ENCODE measurements around the gene CADPS.

CADPS gene

DNA sequence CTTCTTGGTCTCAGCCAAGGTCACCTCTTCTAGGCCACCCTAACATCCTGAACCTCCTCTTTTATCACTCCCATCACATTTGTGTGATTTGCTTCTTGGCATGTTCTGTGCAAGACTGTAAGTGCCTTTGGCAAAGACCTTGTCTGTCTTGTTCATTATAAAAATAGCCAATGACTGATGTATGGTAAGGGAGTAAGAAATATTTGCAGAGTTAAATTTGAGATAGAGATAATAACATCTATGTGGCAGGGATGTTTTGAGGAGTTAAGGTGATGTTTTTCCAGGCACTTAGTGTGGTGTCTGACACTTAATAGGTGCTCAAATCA, 202.3 kb downstream of the CADPS start:
- TF ChIP-seq EZH2 (IDR thresholded peaks at IDR 0.05; ENCODE audit: borderline replicate concordance, low read length): no peak
- TF ChIP-seq, protein P1, sequence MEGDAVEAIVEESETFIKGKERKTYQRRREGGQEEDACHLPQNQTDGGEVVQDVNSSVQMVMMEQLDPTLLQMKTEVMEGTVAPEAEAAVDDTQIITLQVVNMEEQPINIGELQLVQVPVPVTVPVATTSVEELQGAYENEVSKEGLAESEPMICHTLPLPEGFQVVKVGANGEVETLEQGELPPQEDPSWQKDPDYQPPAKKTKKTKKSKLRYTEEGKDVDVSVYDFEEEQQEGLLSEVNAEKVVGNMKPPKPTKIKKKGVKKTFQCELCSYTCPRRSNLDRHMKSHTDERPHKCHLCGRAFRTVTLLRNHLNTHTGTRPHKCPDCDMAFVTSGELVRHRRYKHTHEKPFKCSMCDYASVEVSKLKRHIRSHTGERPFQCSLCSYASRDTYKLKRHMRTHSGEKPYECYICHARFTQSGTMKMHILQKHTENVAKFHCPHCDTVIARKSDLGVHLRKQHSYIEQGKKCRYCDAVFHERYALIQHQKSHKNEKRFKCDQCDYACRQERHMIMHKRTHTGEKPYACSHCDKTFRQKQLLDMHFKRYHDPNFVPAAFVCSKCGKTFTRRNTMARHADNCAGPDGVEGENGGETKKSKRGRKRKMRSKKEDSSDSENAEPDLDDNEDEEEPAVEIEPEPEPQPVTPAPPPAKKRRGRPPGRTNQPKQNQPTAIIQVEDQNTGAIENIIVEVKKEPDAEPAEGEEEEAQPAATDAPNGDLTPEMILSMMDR (IDR thresholded peaks at IDR 0.05; ENCODE audit: low read length): no peak
- Histone ChIP-seq H3K4me1 (ENCODE audit: insufficient read depth, low read length, severe bottlenecking) (peaks cover 61% of the 10 kb centered on the region), H3K36me3 (ENCODE audit: insufficient read depth, low read length) (no peaks in the 10 kb centered on the region; the same call in 1 of the 2 replicates), H3K79me2 (ENCODE audit: insufficient read depth, low read length) (no peaks in the 10 kb centered on the region), H2AFZ (ENCODE audit: low read length) (no peak overlapping the region), H3K9me2 (ENCODE audit: low read depth, low read length) (no peaks in the 10 kb centered on the region), H3K27ac (ENCODE audit: low read depth, low read length, poor library complexity, severe bottlenecking) (peak overlapping the region; percentile 9), H3K4me2 (ENCODE audit: low read length) (no peak overlapping the region), H3K27me3 (ENCODE audit: insufficient read depth, low read length) (no peaks in the 10 kb centered on the region), H3K9ac (ENCODE audit: low read length) (no peak overlapping the region), H3K9me3 (ENCODE audit: low read length) (no peaks in the 10 kb centered on the region), H3K4me3 (ENCODE audit: low read depth, low read length, poor library complexity, severe bottlenecking) (no peak overlapping the region), H4K20me1 (ENCODE audit: insufficient read depth, low read length) (no peaks in the 10 kb centered on the region), H3F3A (ENCODE audit: insufficient read depth, low read length) (no peaks in the 10 kb centered on the region)

DNA sequence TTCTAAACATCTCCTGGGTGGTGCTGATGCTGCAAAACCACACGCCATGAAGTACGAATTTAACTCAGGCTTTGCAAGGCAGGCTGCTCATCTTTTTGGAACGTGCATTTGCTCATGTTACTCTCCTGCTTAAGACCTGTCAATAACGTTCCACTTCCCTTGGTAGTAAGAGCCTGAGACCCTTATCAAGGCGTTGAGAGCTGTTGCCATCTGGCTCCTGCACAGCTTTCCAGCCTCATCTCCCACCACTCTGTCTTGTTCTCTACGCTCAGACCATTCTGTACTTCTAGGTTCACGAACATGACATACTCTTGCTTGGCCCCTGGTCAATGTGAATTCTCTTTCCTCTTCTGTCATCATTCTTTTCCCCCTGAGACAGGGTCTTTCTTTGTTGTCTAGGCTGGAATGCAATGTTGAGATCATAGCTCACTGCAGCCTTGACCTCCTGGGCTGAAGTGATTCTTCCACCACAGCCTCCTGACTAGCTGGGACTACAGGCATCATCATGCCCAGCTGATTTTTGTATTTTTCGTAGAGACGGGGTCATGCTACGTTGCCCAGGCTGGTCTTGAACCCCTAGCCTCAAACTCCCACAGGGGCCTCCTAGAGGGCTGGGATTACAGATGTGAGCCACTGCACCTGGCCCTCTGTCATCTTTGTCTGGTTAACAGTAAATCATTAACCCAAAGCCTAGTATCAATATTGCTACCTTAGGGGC, 202.8 kb downstream of the CADPS start:
- Histone ChIP-seq H3K27ac (ENCODE audit: low read depth, low read length, poor library complexity, severe bottlenecking) (peak overlapping the region; percentile 9), H3K9ac (ENCODE audit: low read length) (no peak overlapping the region), H3K9me3 (ENCODE audit: low read length) (no peaks in the 10 kb centered on the region), H4K20me1 (ENCODE audit: insufficient read depth, low read length) (no peaks in the 10 kb centered on the region), H3K27me3 (ENCODE audit: insufficient read depth, low read length) (no peaks in the 10 kb centered on the region), H2AFZ (ENCODE audit: low read length) (no peak overlapping the region), H3K4me3 (ENCODE audit: low read depth, low read length, poor library complexity, severe bottlenecking) (no peak overlapping the region), H3K4me2 (ENCODE audit: low read length) (no peak overlapping the region), H3K36me3 (ENCODE audit: insufficient read depth, low read length) (no peaks in the 10 kb centered on the region; the same call in 1 of the 2 replicates), H3F3A (ENCODE audit: insufficient read depth, low read length) (no peaks in the 10 kb centered on the region), H3K4me1 (ENCODE audit: insufficient read depth, low read length, severe bottlenecking) (peaks cover 66% of the 10 kb centered on the region), H3K9me2 (ENCODE audit: low read depth, low read length) (no peaks in the 10 kb centered on the region), H3K79me2 (ENCODE audit: insufficient read depth, low read length) (no peaks in the 10 kb centered on the region)
- no peak for TF ChIP-seq EZH2 (IDR thresholded peaks at IDR 0.05; ENCODE audit: borderline replicate concordance, low read length)
- TF ChIP-seq, protein P1 (IDR thresholded peaks at IDR 0.05; ENCODE audit: low read length): no peak

DNA sequence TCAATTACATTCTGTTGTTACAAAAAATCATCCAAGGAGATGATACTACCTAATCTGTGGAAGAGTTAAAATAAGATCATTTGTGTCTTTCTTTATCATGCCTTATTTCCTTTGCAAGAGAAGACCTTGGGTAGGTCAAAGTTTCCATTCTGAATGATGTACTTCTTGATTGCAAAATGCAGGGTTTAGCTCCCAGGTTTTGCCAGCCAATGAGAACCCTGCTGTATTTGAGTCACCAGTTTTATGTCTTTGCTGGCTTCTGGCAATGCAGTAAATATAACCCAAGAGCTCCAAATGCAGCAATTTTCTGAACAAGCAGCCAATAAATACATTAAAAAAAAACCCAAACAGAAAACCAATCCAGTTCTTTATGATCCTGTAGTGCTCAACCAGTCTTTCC, 204.9 kb downstream of the CADPS start:
- no peak overlapping the region for H3K4me3 ChIP-seq (ENCODE audit: low read depth, low read length, poor library complexity, severe bottlenecking)
- no peak overlapping the region for H3K9ac ChIP-seq (ENCODE audit: low read length)
- H3K4me2 ChIP-seq (ENCODE audit: low read length): no peak overlapping the region
- no peaks in the 10 kb centered on the region for H4K20me1 ChIP-seq (ENCODE audit: insufficient read depth, low read length)
- H3F3A ChIP-seq (ENCODE audit: insufficient read depth, low read length): no peaks in the 10 kb centered on the region
- no peaks in the 10 kb centered on the region for H3K9me3 ChIP-seq (ENCODE audit: low read length)
- no peak overlapping the region for H3K27ac ChIP-seq (ENCODE audit: low read depth, low read length, poor library complexity, severe bottlenecking)
- no peaks in the 10 kb centered on the region for H3K79me2 ChIP-seq (ENCODE audit: insufficient read depth, low read length)
- H3K27me3 ChIP-seq (ENCODE audit: insufficient read depth, low read length): no peaks in the 10 kb centered on the region
- peaks cover 83% of the 10 kb centered on the region for H3K4me1 ChIP-seq (ENCODE audit: insufficient read depth, low read length, severe bottlenecking)
- TF ChIP-seq, protein P1 (IDR thresholded peaks at IDR 0.05; ENCODE audit: low read length): no peak
- no peak for TF ChIP-seq EZH2 (IDR thresholded peaks at IDR 0.05; ENCODE audit: borderline replicate concordance, low read length)
- H3K9me2 ChIP-seq (ENCODE audit: low read depth, low read length): no peaks in the 10 kb centered on the region
- H2AFZ ChIP-seq (ENCODE audit: low read length): no peak overlapping the region
- no peaks in the 10 kb centered on the region; the same call in 1 of the 2 replicates for H3K36me3 ChIP-seq (ENCODE audit: insufficient read depth, low read length)

All from OCI-LY1 (cell line).